HepG2 (cell line): ENCODE data around the gene CNTNAP1. TPM values are rescaled to one million over a fixed set of nuclear protein-coding genes. Genes with fewer than 3 reads are reported as not detected.
A peak's percentile ranks its signal among the peaks of the same experiment; 100 is the strongest.

ENCODE experiments used
- ZNF136 ChIP-seq: sonication (generic); formaldehyde crosslinking; IDR thresholded peaks from 2 replicates; pipeline ENCODE4 v1.8.1; 2022; ENCODE audit warnings: low read depth, mild to moderate bottlenecking, moderate library complexity, missing genetic modification reagents
- ZNF207 ChIP-seq: fragments of 450-650 bp; IDR thresholded peaks from 2 replicates; pipeline ENCODE4 v1.6.1; 2016; ENCODE audit warnings: antibody characterized with exemption, borderline replicate concordance
- ZNF44 ChIP-seq: sonication (generic); formaldehyde crosslinking; IDR thresholded peaks from 2 replicates; pipeline ENCODE4 v1.5.1; 2020; ENCODE audit warnings: mild to moderate bottlenecking, missing genetic modification reagents
- ZNF670 ChIP-seq: sonication (generic); formaldehyde crosslinking; IDR thresholded peaks from 2 replicates; pipeline ENCODE4 v1.8.0; 2022; ENCODE audit warnings: mild to moderate bottlenecking, missing genetic modification reagents, borderline replicate concordance
- ZNF710 ChIP-seq: sonication (generic); formaldehyde crosslinking; IDR thresholded peaks from 2 replicates; pipeline ENCODE4 v1.5.0; 2020; ENCODE audit warnings: mild to moderate bottlenecking, missing genetic modification reagents, borderline replicate concordance
- ZNF776 ChIP-seq: sonication (generic); formaldehyde crosslinking; IDR thresholded peaks from 2 replicates; pipeline ENCODE4 v1.4.0; 2020; ENCODE audit warnings: mild to moderate bottlenecking, missing genetic modification reagents
- polyA plus RNA-seq, 8 experiments: library from polyadenylated mRNA; depleted of rRNA in 3 of 8; stranded (reverse) in 7 of 8; unstranded in 1 of 8; fragments of >200 nt; fragmentation: Illumina TruSeq in 4 of 8; extraction: Trizol in 4 of 8; gene quantifications; 2 replicates each; pipeline versions ENCODE4 v1.2.1 to v1.2.3, GENCODE V29; 2011 to 2016; ENCODE audit warnings: low read depth in 4 of 8, missing spikeins in 1 of 8, mixed read lengths in 1 of 8; ENCODE audit not compliant: insufficient read depth in 1 of 8
- total RNA-seq, 5 experiments: library from RNA; depleted of rRNA; stranded (reverse); fragments of >200 nt; fragmentation: Illumina TruSeq; extraction: Trizol; gene quantifications; 2 replicates each; pipeline ENCODE4 v1.2.3, GENCODE V29; 2016; ENCODE audit warnings: low read depth in 1 of 5
- TF ChIP-seq, protein P1 (sequence below): sonication (generic); formaldehyde crosslinking; IDR thresholded peaks from 2 replicates; pipeline ENCODE4 v1.5.1; 2020; ENCODE audit warnings: mild to moderate bottlenecking, missing genetic modification reagents, borderline replicate concordance
- TF ChIP-seq, protein P2 (sequence below): sonication (generic); formaldehyde crosslinking; IDR thresholded peaks from 2 replicates; pipeline ENCODE4 v1.4.0; 2020; ENCODE audit warnings: missing genetic modification reagents

The CNTNAP1 gene
- total and polyA plus RNA-seq, 2 of the 13 experiments (the other 11 are each of a cell fraction or from before 2014, with no cell fraction given), result 4.5 to 7.7 TPM

DNA sequence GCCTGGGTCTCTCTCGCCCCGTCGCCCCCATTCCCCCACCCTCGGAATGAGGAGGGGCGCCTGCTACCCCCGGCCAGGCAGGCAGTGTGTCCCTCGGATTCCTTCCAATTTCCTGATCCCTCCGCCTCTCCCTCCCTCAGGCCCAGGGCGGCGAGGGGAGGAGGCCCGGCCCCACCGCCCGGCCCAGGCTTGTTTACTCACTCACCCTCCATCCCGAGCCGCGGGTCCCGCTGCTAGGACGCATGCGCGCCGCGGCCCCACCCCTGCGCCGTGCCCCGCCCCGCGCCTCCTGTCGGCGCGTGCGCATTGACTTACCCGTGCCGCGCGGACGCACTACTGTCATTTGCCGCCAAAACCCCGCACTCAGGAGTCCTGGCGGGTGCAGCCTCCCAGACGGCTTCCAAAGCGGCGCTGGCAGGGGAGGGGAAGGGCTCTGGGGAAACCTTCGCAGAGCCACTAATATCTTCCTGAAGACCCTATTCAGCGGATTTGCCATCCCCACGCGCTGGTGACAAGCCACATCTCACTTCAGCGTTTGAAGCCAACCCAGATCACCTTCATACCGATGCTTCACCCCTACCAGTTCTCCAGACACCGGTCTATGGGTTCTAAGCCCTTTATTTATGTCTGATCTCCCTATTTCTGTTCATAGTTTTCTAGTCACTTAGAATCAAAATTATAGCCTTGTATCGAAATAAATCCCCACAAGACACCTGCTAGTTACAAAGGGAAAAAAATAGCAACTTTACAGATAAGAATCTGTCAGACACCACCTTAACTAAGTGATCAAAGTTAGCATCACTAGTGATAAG lies 62.7 kb downstream of the CNTNAP1 start, which contains the start of gene EZH1 (continued):
- peak; percentile 91; the same call in 1 of the 2 replicates for TF ChIP-seq ZNF670 (CRISPR knock-in tag)
- TF ChIP-seq, protein P1, sequence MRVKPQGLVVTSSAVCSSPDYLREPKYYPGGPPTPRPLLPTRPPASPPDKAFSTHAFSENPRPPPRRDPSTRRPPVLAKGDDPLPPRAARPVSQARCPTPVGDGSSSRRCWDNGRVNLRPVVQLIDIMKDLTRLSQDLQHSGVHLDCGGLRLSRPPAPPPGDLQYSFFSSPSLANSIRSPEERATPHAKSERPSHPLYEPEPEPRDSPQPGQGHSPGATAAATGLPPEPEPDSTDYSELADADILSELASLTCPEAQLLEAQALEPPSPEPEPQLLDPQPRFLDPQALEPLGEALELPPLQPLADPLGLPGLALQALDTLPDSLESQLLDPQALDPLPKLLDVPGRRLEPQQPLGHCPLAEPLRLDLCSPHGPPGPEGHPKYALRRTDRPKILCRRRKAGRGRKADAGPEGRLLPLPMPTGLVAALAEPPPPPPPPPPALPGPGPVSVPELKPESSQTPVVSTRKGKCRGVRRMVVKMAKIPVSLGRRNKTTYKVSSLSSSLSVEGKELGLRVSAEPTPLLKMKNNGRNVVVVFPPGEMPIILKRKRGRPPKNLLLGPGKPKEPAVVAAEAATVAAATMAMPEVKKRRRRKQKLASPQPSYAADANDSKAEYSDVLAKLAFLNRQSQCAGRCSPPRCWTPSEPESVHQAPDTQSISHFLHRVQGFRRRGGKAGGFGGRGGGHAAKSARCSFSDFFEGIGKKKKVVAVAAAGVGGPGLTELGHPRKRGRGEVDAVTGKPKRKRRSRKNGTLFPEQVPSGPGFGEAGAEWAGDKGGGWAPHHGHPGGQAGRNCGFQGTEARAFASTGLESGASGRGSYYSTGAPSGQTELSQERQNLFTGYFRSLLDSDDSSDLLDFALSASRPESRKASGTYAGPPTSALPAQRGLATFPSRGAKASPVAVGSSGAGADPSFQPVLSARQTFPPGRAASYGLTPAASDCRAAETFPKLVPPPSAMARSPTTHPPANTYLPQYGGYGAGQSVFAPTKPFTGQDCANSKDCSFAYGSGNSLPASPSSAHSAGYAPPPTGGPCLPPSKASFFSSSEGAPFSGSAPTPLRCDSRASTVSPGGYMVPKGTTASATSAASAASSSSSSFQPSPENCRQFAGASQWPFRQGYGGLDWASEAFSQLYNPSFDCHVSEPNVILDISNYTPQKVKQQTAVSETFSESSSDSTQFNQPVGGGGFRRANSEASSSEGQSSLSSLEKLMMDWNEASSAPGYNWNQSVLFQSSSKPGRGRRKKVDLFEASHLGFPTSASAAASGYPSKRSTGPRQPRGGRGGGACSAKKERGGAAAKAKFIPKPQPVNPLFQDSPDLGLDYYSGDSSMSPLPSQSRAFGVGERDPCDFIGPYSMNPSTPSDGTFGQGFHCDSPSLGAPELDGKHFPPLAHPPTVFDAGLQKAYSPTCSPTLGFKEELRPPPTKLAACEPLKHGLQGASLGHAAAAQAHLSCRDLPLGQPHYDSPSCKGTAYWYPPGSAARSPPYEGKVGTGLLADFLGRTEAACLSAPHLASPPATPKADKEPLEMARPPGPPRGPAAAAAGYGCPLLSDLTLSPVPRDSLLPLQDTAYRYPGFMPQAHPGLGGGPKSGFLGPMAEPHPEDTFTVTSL (CRISPR knock-in tag), result peak; percentile 14; the same call in 1 of the 2 replicates
- no peak for TF ChIP-seq ZNF207
- TF ChIP-seq, protein P2, sequence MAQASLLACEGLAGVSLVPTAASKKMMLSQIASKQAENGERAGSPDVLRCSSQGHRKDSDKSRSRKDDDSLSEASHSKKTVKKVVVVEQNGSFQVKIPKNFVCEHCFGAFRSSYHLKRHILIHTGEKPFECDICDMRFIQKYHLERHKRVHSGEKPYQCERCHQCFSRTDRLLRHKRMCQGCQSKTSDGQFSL (CRISPR knock-in tag), result peak; percentile 48; the same call in 1 of the 2 replicates
- TF ChIP-seq ZNF136 (CRISPR knock-in tag), result no peak
- no peak; the same call in 1 of the 2 replicates for TF ChIP-seq ZNF776 (CRISPR knock-in tag)
- TF ChIP-seq ZNF44, result 0 out of 2 replicates have a peak, but pooled peaks have one; percentile 75
- no peak; the same call in 1 of the 2 replicates for TF ChIP-seq ZNF710 (CRISPR knock-in tag)
